Stimulated activated CD8-positive, alpha-beta memory T cell treated with anti-CD3 and anti-CD28 coated beads, Interleukin-12 subunit alpha, Interleukin-12 subunit beta, amount 100 ng/mL, for 1 hour (primary cell): Measurements from ENCODE around the gene TULP1.

Source experiments
- DNase-seq: peaks from one replicate; pipeline ENCODE4 v3.0.0-alpha.2; 2020; ENCODE audit warnings: low read depth

Gene TULP1

DNA sequence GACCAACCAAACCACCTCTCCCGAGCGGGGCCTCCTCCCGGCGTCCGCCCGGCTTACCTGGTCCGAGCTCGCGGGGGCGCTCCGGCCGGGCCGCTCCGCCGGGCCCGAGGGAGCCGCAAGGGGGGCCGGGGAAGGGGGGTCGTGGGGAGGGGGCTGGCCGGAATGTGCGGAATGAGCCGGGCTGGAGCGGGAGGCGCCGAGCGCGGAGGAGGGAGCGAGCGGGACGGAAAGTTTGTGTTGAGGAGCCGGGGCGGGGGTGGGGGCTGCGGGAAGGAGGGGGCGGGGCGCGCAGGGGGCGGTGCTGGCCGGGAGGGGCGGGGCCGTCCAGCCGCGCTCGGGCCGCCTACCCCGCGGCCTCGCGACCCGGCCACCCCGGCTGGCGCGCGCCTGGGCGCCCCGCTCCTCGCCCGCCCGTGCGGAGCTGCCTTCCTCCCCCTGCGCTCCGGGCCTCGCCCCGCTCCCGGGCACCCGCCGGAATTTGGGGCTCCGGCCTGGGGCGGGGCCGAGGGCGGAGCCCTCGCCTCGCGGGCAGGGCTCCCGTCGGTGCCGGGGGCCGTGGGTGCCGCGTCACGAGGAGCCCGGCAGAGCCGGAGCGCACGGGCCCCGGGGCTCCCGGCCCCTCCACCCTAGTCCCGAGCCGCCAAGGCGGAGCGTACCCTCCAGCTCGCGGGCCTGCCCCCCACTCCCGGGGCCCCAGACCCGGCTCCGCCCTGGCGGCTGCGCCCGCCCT lies 15.7 kb downstream of the TULP1 start, which contains the start of gene TEAD3:
TSS of gene TEAD3 (minus strand) at position 239 of the 730 bp plus-strand sequence.
- no peak for DNase-seq

GRCh38 chr6:35496036-35496840 lies 16.5 kb downstream of the TULP1 start:
- DNase-seq, result no peak

GRCh38 chr6:35495258-35496035 lies 17.2 kb downstream of the TULP1 start:
- no peak for DNase-seq

DNA sequence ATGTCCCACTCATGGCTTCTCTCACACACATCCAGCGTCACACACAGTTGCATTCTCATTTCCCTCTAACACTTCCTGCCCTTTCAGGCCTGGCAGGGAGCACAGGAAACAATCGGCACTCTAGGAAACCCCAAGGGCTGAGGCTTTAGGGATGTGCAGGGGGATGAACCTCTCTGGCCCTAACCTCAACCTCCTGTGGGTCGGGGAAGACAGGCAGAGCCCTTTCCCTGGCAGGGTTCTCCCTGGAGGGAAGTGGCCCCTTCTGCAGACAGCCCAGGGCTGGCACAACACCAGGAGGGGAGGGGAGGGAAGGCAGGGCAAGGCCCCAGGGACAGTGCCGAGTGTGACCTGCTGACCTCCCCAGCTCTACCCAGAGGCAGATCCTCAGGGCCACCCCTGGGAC lies 18.5 kb downstream of the TULP1 start:
- DNase-seq, result no peak

GRCh38 chr6:35493307-35493983 lies 19.3 kb downstream of the TULP1 start:
- no peak for DNase-seq

DNA sequence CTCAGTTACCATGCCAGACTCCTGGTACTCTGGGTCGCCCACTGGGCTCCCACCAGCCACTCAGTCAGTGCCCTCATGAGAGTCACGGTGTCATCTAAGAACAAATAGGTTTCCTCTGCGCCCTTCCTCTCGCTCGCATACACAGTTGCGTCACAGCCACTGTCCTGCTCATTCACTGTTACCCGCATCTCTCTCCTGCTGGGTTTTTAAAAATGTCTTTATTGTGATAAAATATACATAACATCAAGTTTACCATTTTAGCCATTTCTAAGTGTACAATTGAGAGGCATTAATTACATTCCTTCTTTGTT lies 19.8 kb downstream of the TULP1 start:
- DNase-seq, result no peak

GRCh38 chr6:35492258-35492973 lies 20.3 kb downstream of the TULP1 start:
- DNase-seq, result no peak

DNA sequence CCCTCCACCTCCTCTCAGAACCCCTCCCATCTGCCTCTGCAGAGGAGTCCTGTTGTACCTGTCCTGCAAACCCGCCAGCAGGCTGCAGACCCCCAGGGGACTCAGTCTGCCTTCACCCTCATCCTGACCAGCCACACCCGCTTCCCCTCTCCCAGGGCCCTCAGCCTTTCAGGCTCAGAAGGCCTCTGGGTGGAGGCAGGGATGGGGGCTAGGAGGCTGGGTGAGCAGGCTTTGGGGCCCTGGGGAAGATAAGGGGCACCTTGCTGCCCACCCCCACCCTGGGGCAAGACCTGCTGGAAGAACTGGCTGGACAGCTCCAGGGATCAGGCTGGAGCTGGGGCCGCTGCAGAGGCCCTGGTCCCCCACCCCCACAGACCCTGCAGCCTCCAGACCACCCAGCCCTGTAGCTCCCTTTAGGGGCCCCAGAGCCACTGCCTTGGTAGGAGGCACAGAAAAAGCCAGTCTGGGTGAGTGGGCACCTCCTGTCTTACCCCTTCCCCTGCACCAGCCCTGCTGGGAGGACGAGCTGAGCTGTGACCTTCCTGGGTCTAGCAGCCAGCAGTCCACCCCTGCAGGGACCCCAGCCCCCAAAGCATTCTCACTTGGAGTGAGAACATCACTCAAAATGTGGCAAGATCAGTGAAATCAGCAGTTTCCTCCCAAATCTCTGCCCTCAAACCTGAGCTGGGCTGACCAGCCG lies 21.0 kb downstream of the TULP1 start:
- no peak for DNase-seq

GRCh38 chr6:35490821-35491557 lies 21.7 kb downstream of the TULP1 start:
- DNase-seq, result no peak

GRCh38 chr6:35489995-35490791 lies 22.5 kb downstream of the TULP1 start:
- DNase-seq, result no peak

DNA sequence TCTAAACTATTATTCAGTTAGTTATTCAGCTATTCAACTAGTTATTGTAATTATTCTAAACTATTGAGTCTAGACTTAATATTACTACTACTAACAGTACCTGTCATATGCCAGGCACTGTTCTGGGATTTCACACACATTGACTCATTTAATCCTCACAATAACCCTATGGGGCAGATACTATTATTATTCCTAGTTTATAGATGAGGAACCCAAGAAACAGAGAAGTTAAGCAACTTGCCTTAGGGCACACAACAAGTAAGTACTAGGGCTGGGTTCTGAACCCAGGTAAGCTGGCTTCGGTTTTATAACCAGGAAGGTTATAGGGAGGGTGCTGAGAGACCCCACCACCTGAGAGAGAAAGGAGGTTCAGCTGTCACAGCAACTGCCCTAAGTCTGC lies 23.6 kb downstream of the TULP1 start:
- no peak for DNase-seq

- DNase-seq, result no peak
Measured at GRCh38 chr6:35488517-35488862, 24.2 kb downstream of the TULP1 start.

- DNase-seq, result no peak
Measured at GRCh38 chr6:35487658-35488516, 24.8 kb downstream of the TULP1 start.

DNA sequence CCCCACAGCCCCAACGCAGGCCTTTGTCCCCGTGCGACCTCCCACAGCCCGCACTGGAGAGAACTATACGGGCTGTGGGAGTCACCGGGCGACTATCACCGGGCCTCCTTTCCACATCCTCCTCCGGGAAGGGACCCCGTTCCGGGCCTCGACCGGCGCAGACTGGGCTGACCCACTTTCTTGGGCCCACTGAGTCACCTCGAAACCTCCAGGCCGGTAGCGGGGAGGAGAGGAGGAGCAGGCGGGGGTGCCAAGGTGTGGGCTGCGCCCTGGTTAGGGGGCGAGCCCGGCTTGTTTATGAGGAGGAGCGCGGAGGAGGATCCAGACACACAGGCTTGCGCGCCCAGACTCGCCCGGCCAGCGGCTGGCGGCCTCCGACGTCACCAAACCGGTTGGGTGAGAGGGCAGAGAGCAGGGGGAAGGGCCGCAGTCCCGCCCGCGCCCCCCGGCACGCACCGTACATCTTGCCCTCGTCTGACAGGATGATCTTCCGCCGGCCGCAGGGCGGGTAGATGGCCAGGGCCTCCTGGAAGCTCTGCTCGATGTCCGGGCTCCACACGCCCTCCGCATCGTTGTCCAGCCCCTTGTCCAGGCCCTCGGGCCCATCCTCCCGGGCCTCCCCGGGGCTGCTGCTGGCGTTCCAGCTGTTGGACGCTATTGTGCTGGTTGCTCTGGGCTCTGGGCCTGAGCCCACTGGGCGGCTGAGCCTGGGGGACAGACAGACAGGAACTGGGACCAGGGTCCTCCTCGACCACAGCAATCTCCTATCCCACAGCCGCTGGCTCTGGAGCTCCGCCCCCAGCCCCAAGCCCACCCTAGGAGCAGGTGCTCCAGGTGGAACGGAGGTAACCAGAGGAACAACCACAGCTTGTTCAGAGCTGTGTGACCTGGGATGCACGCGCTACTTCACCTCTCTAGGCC lies 26.4 kb downstream of the TULP1 start:
- DNase-seq, result no peak

DNA sequence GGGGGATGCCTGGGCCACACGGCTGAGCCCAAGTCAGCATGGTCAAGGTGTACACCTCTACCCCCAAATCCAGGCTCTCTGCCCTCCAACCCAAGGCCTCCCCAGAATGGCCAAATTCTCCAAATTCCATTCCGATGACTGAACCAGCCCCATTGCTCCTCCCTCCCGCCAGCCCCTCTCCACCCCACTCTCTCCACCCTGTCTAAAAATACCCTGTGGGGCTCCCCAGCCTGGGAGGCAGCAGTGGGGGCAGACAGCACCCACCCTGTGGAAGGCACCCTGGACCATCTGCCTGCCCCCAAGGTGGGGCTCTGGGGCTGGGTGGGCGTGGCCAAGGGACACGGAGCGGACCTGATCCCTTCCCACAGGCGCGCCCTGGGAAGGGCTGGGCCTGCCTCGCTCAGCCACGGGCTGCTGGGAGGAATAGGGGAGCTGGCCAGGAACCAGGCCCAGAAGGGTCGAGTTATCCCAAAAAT lies 27.3 kb downstream of the TULP1 start:
- no peak for DNase-seq

DNA sequence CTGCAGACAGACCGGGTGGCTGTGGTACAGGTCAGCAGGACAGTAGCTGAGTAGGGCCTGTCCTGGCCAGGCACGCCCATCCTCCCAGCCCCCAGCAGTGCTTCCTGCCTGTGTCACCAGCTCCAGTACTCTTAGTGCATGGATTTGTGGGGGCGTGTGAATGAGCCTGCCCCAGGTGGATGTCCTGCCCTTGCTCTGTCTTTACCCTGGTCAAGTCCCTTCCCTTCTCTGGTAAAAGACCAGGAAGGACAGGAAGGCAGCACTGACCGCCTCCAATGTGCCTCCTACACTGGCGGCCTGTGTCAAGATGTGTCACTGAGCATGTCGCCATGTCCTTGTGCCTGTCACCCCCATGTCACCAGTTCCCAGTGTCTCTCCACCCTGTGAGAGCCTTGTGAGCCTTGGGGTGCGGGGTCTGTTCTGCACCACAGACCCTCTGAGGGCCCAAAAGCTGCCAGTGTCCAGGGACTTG lies 27.7 kb downstream of the TULP1 start:
- DNase-seq, result no peak
